Suprapubic skin (tissue), 4 donors: ENCODE results near the gene ZNF814. TPM values are rescaled to one million over a fixed set of nuclear protein-coding genes. Genes with fewer than 3 reads are reported as not detected.
"Not testable (repeated sequence)": the region's sequence is repeated elsewhere in the genome, so short reads cannot be mapped to it uniquely, and the experiment has no call there.

Experiments used
- DNase-seq, 2 donors: peaks; one replicate each; pipeline ENCODE4 v3.0.0-alpha.2; 2019; ENCODE audit warnings: low spot score in 2 of 2
- H3K27ac ChIP-seq: fragments of 200-600 bp; sonication (generic); one replicate; pipeline ENCODE4 v1.5.1; 2019
- H3K27me3 ChIP-seq: fragments of 200-600 bp; sonication (generic); one replicate; pipeline ENCODE4 v1.5.1; 2019
- H3K36me3 ChIP-seq: fragments of 200-600 bp; sonication (generic); one replicate; pipeline ENCODE4 v1.5.1; 2019
- H3K4me1 ChIP-seq: fragments of 200-600 bp; sonication (generic); one replicate; pipeline ENCODE4 v1.5.1; 2019
- H3K4me3 ChIP-seq: fragments of 200-600 bp; sonication (generic); one replicate; pipeline ENCODE4 v1.5.1; 2019; ENCODE audit warnings: mild to moderate bottlenecking
- H3K9me3 ChIP-seq: fragments of 200-600 bp; sonication (generic); one replicate; pipeline ENCODE4 v1.5.1; 2019
- EP300 ChIP-seq: sonication (generic); formaldehyde crosslinking; IDR thresholded peaks from one replicate; pipeline ENCODE4 v1.6.1; 2017; ENCODE audit warnings: antibody characterized with exemption
- POLR2A ChIP-seq, 2 donors: fragments of 450-650 bp; IDR thresholded peaks; one replicate each; pipeline ENCODE4 v1.6.1; 2017; ENCODE audit warnings: antibody characterized with exemption in 2 of 2, mild to moderate bottlenecking in 2 of 2, moderate library complexity in 2 of 2
- POLR2AphosphoS5 ChIP-seq, 3 donors: sonication (generic); formaldehyde crosslinking; IDR thresholded peaks; one replicate each; pipeline ENCODE4 v1.6.1; 2017; ENCODE audit warnings: antibody characterized with exemption in 3 of 3
- WGBS: methylation state at CpG from one replicate; pipeline ENCODE4 v1.1.5; 2018; 5-methylcytosine and 5-hydroxymethylcytosine counted together
- total RNA-seq, 4 donors: library from RNA; depleted of rRNA; stranded (reverse); fragments of >200 nt; gene quantifications; one replicate each; pipeline ENCODE4 v1.1.0, GENCODE V29; 2016
- TF ChIP-seq, protein P1 (sequence below), 2 donors: fragments of 200-600 bp in 1 of 2; fragments of 450-650 bp in 1 of 2; sonication (generic) in 1 of 2; IDR thresholded peaks; one replicate each; pipeline ENCODE4 v1.5.1; 2016 to 2019; ENCODE audit warnings: antibody characterized with exemption in 2 of 2, mild to moderate bottlenecking in 1 of 2, moderate library complexity in 1 of 2

ZNF814 gene
- total RNA-seq, 4 donors from 2014 or later: 9.1 to 36.6 (median 18.3) TPM

DNA sequence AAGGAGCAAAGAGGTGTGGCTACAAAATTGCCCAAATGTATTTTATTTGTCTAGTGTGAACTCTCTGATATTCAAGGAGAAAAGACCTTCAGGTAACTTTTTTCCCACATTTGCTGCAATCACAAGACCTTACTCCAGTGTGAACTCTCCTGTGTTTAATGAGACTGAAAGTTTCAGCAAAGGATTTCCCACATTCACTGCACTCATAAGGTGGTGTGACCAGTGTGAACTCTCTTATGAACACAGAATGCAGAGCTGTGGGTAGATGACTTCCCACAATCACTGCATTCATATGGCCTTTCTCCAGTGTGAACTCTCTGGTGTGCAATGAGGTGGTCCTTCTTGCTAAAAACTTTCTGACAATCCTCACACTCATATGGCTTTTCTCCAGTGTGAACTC lies 16.4 kb downstream of the ZNF814 start:
- Histone ChIP-seq H3K36me3 (peaks cover 45% of the 10 kb centered on the region), H3K27me3 (no peaks in the 10 kb centered on the region), H3K9me3 (peaks cover 55% of the 10 kb centered on the region), H3K4me3 (no peak overlapping the region), H3K27ac (no peak overlapping the region), H3K4me1 (no peaks in the 10 kb centered on the region)
- DNase-seq: no peak
- TF ChIP-seq EP300: no peak
- TF ChIP-seq POLR2AphosphoS5 (IDR thresholded peaks at IDR 0.05): no peak
- TF ChIP-seq, protein P1, sequence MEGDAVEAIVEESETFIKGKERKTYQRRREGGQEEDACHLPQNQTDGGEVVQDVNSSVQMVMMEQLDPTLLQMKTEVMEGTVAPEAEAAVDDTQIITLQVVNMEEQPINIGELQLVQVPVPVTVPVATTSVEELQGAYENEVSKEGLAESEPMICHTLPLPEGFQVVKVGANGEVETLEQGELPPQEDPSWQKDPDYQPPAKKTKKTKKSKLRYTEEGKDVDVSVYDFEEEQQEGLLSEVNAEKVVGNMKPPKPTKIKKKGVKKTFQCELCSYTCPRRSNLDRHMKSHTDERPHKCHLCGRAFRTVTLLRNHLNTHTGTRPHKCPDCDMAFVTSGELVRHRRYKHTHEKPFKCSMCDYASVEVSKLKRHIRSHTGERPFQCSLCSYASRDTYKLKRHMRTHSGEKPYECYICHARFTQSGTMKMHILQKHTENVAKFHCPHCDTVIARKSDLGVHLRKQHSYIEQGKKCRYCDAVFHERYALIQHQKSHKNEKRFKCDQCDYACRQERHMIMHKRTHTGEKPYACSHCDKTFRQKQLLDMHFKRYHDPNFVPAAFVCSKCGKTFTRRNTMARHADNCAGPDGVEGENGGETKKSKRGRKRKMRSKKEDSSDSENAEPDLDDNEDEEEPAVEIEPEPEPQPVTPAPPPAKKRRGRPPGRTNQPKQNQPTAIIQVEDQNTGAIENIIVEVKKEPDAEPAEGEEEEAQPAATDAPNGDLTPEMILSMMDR (IDR thresholded peaks at IDR 0.05): no peak
- TF ChIP-seq POLR2A (IDR thresholded peaks at IDR 0.05): no peak

DNA sequence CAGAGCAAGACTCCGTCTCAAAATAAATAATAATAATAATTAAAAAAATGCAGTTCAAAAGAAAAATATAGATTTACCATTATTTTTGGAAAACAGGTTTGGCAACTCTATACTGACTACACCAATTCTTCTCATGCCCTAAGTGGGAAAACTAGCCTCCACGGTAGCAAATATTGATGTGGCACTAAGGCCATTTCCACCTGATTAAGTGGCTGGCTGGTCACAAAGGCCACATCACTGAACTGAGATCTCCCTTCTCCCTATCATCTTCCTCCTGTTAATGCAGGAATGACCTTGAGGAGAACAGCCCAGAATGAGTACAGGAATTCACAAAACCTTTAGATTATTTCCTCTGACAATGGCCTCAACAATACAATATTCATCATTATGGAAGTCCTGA lies 18.6 kb downstream of the ZNF814 start:
- Histone ChIP-seq H3K27ac (no peak overlapping the region), H3K9me3 (peaks cover 56% of the 10 kb centered on the region), H3K36me3 (peaks cover 52% of the 10 kb centered on the region), H3K27me3 (no peaks in the 10 kb centered on the region), H3K4me3 (no peak overlapping the region), H3K4me1 (no peaks in the 10 kb centered on the region)
- no peak for DNase-seq
- TF ChIP-seq, protein P1 (IDR thresholded peaks at IDR 0.05): no peak
- no peak for TF ChIP-seq POLR2A (IDR thresholded peaks at IDR 0.05)
- TF ChIP-seq EP300: no peak
- TF ChIP-seq POLR2AphosphoS5 (IDR thresholded peaks at IDR 0.05): no peak
- WGBS: 89% methylated on average over 2 of the region's 2 CpGs

DNA sequence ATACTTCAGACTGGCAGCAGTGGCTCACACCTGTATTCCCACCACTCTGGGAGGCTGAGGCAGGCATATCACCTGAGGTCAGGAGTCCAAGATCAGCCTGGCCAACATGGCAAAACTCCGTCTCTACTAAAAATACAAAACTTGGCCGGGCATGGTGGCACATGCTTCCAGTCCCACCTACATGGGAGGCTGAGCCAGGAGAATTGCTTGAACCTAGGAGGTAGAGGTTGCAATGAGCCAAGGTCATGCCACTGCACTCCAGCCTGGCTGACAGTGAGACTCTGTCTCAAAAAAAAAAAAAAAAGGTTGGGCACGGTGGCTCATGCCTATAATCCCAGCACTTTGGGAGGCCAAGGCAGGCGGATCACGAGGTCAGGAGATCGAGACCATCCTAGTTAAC lies 19.2 kb downstream of the ZNF814 start:
- 96% methylated on average over 6 of the region's 6 CpGs for WGBS
- not testable (repeated sequence) for H3K4me3 ChIP-seq, H3K27me3 ChIP-seq, H3K27ac ChIP-seq, DNase-seq, H3K4me1 ChIP-seq
- peaks cover 56% of the 10 kb centered on the region for H3K36me3 ChIP-seq
- H3K9me3 ChIP-seq: peaks cover 56% of the 10 kb centered on the region

DNA sequence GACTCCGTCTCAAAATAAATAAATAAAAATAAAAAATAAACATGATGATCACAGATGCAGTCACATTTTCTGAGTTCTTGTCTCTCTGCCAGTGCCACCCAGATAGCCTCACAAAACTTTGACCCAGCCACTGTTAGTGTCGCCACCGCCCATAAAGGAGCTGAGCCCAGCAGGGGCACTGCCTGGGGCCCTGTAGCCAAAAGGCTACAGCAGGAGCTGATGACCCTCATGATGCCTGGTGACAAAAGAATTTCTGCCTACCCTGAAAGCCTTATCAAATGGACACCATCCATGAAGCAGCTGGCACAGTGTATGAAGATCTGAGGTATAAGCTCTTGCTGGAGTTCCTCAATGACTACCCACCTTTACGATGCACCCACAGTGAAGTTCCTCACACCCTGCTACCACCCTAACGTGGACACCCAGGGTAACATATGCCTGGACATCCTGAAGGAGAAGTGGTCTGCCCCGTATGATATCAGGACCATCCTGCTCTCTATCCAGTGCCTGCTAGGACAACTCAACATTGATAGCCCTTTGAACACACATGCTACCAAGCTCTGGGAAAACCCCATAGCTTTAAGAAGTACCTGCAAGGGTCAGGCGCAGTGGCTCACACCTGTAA lies 20.9 kb downstream of the ZNF814 start:
- DNase-seq: no peak
- H3K36me3 ChIP-seq: peaks cover 60% of the 10 kb centered on the region
- peaks cover 41% of the 10 kb centered on the region for H3K9me3 ChIP-seq

DNA sequence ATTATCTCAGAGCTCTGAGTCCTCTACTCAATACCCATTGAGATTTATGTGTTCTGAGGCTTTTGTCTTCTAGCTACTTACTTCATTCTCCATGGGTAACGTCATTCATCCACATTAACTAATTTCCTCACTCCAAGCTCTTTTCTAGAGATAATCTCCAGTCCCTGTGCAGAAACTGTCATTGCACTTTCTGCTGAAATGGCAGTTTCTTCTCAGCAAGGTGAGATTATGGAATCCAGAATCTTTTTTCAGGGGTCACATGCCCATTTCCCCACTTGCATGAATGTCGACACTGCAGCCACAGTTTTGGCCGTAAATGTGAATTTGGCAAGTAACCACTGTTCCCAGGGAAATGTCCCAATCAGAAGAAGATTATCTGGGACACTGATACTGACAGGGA lies 26.5 kb downstream of the ZNF814 start:
- 98% methylated on average over 3 of the region's 3 CpGs for WGBS
- peaks cover 98% of the 10 kb centered on the region for H3K36me3 ChIP-seq
- H3K4me3 ChIP-seq, H3K27ac ChIP-seq, H3K27me3 ChIP-seq, DNase-seq, H3K4me1 ChIP-seq: not testable (repeated sequence)
- H3K9me3 ChIP-seq: peaks cover 27% of the 10 kb centered on the region

More for the DNA sequence above, 20.9 kb downstream of the ZNF814 start:
- no peak for TF ChIP-seq POLR2A (IDR thresholded peaks at IDR 0.05)
- TF ChIP-seq, protein P1 (IDR thresholded peaks at IDR 0.05): no peak
- TF ChIP-seq POLR2AphosphoS5 (IDR thresholded peaks at IDR 0.05): no peak
- no peak for TF ChIP-seq EP300
- no peaks in the 10 kb centered on the region for H3K27me3 ChIP-seq
- WGBS: 95% methylated on average over 7 of the region's 7 CpGs
- no peak overlapping the region for H3K27ac ChIP-seq
- H3K4me3 ChIP-seq: no peak overlapping the region
- no peaks in the 10 kb centered on the region for H3K4me1 ChIP-seq

DNA sequence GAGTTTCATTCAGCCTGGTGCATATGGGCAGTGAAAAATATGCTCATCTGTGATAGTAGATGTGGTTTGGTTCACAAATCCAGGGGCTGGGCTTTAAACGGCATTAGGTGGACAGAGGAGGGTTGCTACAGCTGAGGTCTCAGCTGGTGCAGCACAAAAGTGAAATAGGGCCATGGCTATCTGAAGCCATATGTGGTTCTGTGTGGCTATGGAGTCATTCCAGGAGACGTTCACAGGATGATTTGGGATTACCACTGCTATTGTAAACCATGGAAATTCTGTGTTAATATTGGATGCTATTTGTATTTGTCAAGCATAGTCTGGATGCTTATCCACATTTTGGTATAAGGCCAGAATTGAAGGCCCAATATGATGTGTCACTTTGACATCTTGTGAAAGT lies 34.7 kb downstream of the ZNF814 start:
- not testable (repeated sequence) for H3K4me3 ChIP-seq, H3K9me3 ChIP-seq, H3K27ac ChIP-seq, DNase-seq, H3K27me3 ChIP-seq
- 80% methylated on average over 2 of the region's 2 CpGs for WGBS
- Histone ChIP-seq H3K4me1 (peaks cover 16% of the 10 kb centered on the region), H3K36me3 (peaks cover 49% of the 10 kb centered on the region)

DNA sequence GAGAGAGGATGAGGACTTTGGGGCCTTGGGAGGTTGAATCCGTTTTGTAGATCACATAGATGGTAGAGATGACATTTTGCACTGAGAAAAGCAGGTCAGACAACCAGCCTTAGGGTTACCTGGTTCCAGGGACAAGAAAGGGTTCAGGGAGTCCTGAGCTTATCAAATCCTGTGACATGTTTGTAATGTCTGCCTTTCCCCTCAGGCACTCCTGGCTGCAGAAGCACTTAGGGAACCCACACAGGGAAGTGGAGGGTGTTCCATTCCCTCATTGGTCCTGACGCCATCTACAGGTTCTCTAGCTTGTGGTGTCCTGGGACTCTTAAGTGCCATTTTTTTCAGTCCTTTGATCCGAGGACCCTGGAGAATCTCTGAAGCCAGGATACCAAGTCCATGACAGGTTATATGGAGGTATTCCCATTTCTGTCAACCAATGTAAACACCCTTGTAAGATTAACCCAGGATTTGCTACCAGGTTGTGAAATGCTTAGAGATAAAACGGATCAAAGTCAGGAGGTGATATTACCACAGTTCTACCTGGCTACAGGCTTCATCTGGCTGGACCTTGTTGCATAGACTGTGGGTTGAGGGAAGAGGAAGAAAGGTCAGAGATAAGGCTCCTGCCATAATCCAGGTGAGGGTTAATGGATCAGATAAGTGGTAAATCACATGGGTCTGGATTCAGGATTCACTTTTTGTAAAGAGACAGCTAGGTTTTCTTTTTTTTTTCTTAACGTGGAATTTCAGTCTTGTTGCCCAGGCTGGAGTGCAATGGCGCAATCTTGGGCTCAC lies 36.8 kb downstream of the ZNF814 start:
- H3K27me3 ChIP-seq, H3K27ac ChIP-seq, DNase-seq, H3K4me3 ChIP-seq, H3K9me3 ChIP-seq: not testable (repeated sequence)
- peaks cover 30% of the 10 kb centered on the region for H3K36me3 ChIP-seq
- H3K4me1 ChIP-seq: peaks cover 16% of the 10 kb centered on the region
- WGBS: 94% methylated on average over 3 of the region's 6 CpGs
